HG02981 (cell line): ENCODE measurements around the gene NANS.
A peak's percentile ranks its signal among the peaks of the same experiment; 100 is the strongest.

Experiments
- ATAC-seq: cut with Tn5 transposase; IDR thresholded peaks from one replicate; pipeline ENCODE4 v1.9.1; 2021; ENCODE audit warnings: mild to moderate bottlenecking, moderate library complexity; ENCODE audit not compliant: unreplicated experiment

Gene NANS

GRCh38 chr9:98038958-98039357, 17.6 kb upstream of the NANS start:
- no peak for ATAC-seq

- no peak for ATAC-seq
Measured at GRCh38 chr9:98039607-98040017, 16.9 kb upstream of the NANS start.

DNA sequence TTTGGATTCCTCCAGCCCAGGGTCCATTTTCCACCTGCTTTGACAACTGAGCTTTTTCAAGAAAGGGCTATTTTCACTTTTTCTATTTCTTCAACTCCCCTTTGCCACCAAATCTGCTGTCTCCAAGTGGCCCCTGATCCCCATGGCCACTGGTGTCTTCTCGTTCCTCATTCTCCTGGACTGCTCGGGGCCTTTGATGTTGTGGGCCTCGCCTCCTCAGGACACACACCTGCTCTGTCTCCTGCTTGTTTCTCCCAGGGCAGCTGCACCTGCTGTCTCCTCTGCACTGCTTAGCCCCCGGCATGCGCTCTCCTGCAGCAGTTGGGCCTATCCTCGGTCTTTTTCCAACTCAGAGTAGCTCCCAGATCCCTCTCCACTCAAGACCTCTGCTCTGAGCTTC, 16.3 kb upstream of the NANS start:
- ATAC-seq = no peak

GRCh38 chr9:98043915-98044314, 12.6 kb upstream of the NANS start:
- ATAC-seq = no peak

DNA sequence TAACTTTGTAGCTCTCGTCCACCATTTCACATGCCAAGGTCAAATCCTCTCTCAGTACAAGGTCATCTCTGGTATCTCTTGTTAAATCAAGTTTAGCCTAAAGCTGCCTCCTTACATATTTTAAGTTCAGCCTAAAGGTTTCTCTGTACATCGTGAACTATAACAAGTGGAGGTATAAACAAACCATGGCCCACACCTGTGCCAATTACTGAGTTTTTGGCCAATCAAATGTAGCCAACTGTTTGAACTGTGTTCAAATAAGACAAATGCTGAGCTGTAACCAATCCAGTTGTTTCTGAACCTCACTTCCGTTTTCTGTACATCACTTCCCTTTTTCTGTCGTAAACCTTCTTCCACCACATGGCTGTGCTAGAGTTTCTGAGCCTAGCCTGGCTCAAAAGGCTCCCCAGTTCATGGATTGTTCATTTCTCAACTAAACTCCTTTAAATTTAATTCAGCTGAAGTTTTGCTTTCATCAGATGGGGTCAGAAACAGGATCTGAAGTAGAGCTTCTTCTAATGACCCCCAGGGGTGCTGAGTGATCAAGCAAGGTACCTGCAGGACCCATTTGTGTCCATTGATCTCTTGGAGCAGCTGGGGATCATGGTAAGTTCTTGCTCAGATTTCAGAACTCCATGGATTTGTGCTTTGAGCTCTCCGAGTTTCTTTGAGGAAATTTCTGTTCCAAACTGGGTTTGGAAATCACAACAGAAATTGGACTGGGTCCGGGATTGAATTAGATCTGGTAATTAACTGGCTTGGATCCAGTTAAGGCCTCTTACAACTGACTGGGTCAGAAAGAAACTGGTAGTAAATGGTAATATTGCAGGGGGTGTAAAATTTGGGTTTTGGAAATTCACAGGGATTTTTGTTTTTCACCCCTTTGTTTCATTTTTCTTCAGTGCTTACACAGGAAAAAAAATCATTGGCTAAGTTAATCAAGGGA, 11.0 kb upstream of the NANS start:
- peak; percentile 87 for ATAC-seq

DNA sequence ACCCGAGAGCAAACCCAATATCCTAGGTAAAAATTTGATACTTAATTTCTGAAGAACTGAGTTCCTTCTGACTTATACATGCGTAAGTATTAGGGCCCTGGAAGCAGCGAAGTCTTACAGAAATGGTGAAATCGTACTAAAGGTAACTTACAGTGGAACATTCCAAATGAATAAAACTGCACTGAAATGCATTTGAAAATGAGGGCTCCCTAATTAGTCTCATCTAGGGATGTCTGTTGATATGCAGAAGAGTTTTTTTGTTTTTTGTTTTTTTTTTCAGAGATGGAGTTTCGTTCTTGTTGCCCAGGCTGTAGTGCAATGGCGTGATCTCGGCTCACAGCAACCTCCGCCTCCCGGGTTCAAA, 10.4 kb upstream of the NANS start:
- ATAC-seq = no peak

GRCh38 chr9:98047002-98047401, 9.5 kb upstream of the NANS start:
- no peak for ATAC-seq

- no peak for ATAC-seq
Measured at GRCh38 chr9:98049288-98050072, 7.1 kb upstream of the NANS start.

GRCh38 chr9:98050351-98050750, 6.2 kb upstream of the NANS start:
- ATAC-seq = no peak

DNA sequence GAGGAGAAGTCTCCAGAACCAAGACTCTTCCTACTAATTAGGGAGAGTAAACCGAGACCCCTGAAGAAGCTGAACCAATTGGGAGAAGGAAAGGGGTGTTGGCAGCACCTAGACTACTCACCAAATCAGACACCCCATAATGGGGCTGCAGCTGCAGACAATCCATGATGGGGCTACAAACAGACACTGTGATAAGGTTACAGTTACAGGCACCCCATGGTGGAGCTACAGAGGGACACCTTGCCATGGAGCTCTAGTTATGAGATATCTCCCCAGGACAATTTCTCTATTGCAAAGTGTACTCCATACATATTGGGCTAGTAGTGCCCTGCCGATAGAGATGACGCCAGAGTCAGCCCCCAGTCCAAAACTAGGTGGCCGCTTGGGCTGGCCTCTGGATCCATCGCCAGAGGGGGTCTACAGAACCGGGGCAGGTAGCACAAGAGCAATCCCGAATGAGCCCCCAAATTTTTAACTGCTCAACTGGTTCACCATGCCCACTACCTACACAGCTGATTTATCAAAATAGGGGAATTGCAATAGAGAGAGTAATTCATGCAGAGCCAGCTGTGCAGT, 2.1 kb upstream of the NANS start:
- ATAC-seq = no peak

DNA sequence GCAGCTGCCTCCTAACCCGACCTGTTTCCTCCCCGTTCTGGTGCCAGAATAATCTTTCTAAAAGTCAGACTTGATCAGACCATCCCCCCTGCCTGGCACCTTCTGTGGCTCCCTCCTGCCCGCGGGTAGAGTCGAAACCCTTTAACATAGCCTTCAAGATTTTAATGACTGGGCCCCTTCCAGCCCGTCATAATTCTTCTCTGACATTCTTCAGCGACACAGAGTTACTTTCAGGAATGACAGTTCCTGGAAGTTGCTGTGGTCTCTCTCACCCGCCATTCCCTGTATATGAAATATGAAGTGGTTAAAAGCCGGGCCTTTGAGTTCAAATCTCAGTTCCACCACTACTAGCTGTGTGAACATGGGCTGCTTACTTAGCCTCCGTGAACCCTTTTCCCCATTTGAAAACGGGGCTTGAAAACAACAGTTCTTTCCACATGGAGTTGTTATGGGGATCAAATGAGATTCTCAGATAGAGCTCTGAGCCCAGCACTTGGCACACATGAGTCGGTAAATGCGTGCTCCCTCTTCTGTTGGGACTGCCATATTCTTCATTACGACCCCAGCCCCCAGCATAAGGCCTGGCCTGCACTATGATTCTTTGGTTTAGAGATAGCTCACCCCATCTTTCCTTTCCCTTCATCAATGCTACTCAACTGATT, 737 bp downstream of the NANS start:
- no peak for ATAC-seq

DNA sequence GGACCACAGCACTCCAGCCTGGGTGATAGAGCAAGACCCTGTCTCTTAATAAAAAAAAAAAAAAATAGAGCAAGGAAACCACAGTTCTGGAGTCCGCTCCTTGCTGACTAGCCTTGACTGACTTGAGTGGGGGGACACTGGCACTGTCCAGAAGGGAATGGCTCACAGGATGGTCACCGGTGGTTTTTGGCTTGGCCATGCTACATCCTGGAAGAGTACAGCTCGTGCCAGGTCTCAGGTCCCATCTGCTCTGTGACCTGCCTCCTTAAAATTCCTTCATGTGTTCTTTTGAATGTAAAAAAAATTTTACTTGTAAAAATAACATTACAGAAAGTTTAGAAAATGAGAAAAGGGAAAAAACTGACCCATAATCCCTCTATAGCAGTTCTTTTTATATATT, 5.6 kb downstream of the NANS start:
- no peak for ATAC-seq

- ATAC-seq = no peak
Measured at GRCh38 chr9:98064623-98065392, 8.3 kb downstream of the NANS start.

GRCh38 chr9:98066235-98066634, 9.7 kb downstream of the NANS start:
- ATAC-seq = no peak

DNA sequence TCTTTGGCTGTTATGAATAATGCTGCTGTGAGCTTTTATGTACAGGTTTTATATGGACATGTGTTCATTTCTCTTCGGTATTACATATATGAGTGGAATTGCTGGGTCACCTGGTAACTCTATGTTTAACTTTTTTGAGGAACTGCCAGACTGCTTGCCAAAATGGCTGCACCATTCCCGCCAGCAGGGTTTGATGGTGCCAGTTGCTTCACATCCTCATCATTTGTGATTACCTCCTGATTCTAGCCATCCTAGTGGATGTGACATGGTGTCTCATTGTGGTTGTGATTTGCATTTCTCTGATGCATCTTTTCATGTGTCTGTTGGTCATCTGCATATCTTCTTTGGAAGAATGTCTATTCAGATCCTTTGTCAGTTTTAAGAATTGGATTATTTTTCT, 10.7 kb downstream of the NANS start:
- ATAC-seq = no peak

DNA sequence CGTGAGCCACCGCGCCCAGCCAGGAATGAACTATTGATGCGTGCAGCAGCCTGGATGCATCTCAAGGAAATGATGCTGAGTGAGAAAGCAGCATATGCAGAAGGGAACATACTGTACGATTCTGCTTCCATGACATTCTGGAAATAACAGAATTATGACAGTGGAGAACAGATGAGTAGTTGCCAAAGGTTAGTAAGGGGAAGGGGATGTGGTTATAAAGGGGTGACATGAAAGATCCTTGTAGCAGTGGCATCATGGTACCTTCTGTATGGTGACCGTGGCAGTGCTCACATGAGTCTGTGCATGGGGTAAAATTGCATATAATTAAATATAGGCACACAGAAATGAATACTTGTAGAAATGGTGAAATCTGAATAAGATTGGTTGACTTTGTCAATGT, 13.0 kb downstream of the NANS start:
- no peak for ATAC-seq

GRCh38 chr9:98070704-98071103, 14.2 kb downstream of the NANS start:
- no peak for ATAC-seq

GRCh38 chr9:98071737-98072136, 15.2 kb downstream of the NANS start:
- ATAC-seq = no peak

DNA sequence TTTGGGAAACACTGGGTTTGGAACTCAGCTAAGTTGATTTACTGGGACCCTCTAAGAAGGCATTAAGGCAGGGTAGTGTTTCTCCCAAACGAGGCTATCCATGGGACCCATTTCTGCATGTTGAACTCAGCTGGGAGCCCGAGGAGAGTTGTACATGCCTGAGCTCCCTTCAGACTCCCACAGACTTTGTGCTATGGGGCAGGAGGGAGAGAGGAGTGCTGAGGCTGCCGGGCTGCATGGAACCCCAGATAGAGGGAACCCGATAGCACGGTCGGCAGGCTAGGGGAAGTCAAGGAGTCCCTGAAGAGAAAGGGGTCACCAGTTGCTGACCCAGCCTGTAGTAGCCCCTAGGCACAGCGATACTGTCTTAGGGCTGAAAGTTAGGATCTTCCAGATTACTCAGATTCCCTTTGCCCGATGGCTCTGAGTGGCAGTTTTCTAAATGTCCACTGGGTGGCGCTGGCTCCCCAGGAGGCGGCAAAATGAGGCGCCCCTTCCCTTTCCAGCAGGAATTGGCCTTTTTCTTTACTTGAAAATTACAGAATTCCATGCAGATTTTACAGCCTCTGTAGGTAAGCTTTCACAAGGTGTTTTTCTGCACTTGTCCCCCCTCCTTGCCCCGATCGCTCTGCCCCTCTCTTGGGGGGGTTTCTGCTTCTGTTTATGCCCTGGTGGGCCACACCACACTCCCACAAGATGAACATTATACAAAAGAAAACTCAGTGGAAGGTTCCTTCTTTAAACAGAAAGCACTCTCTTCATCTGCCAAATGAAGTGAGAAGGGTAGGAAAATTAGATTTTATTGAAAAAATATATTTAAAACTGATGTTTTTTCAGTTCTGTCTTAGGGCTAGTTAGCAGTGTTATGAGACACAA, 17.8 kb downstream of the NANS start:
- no peak for ATAC-seq
